ENCODE results near the gene MTTP.

DNA sequence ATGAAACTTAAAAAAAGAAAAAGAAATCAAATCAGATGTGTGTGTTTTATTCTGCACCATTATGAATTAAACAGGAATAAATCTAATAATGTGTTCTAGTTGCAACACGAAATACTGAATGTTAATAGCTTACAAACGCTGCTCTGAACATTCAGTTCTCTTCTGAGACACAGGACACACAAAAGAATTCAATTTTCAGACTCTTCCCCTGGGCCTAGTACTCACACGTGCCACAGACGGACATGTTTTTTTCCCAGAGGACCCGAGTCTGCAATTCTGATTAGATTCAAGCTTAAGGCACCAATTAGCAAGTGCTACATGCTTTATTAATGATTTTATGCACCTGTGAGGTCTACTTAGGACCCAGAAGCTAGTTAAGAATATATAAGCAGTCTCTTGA lies 62.5 kb downstream of the MTTP start:
- TF ChIP-seq, protein P1, sequence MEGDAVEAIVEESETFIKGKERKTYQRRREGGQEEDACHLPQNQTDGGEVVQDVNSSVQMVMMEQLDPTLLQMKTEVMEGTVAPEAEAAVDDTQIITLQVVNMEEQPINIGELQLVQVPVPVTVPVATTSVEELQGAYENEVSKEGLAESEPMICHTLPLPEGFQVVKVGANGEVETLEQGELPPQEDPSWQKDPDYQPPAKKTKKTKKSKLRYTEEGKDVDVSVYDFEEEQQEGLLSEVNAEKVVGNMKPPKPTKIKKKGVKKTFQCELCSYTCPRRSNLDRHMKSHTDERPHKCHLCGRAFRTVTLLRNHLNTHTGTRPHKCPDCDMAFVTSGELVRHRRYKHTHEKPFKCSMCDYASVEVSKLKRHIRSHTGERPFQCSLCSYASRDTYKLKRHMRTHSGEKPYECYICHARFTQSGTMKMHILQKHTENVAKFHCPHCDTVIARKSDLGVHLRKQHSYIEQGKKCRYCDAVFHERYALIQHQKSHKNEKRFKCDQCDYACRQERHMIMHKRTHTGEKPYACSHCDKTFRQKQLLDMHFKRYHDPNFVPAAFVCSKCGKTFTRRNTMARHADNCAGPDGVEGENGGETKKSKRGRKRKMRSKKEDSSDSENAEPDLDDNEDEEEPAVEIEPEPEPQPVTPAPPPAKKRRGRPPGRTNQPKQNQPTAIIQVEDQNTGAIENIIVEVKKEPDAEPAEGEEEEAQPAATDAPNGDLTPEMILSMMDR (conservative IDR thresholded peaks at IDR 0.05; ENCODE audit: low read length): no peak
- no peak for TF ChIP-seq EZH2phosphoT487 (IDR thresholded peaks at IDR 0.05; ENCODE audit: borderline replicate concordance, low read depth, low read length)

All from OCI-LY7 (cell line).